GM18909 (cell line): Measurements from ENCODE around the gene PLA2R1.

Experiments
- ATAC-seq: cut with Tn5 transposase; IDR thresholded peaks from one replicate; pipeline ENCODE4 v1.9.1; 2021; ENCODE audit warnings: mild to moderate bottlenecking; ENCODE audit not compliant: unreplicated experiment, poor library complexity

Gene PLA2R1

DNA sequence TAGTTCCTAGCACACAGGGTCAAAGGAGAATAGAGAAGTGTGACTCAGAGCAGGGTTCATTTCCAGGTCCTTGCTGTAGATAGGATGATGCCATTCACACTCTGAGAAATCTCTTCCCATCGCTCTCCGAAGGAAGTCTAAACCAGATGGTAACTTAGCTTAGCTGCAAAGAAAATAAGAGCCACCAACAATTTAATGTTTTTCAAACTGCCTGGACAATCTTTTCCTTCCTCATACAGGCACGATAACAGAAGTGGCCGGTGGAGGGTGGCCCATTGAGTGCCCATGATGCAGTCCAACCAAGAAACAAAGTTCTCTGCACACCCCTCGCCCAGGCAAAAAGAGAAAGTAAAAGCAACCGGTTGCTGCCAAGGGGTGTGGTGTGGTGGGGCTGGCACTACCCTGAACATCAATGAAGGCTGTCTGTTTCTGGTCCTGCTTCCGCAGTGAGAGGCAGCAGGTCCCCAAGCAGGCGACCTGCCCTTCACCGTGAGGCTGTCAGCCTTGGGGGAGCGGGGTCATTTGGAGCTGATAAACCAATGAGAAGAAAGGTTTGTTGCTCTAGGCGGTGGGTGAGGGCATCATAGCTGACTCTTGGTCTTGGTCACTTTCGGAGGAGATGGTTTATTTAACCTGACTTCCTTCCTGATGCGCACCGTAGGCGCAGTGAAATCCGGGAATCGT, 158.8 kb downstream of the PLA2R1 start:
- ATAC-seq: peak; percentile 41

DNA sequence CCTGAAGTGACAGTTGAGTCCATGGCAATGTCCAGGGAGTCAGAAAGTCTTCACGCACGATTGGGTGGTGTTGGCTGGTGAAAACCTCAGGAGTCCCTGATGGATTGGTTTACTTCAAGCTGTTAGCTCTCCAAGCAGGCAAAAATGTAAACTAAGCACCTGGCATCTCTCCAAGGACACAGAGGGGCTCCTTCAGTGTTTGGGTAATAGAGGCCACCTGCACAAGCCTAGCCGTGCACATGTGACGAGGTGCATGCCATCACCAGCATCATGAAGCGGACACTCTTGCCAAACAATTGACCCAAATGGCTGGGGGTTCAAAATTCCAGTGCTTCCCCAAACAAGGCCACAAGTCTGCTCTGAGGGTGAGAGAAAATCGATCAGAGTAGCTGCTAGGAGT, 159.7 kb downstream of the PLA2R1 start:
- no peak for ATAC-seq

DNA sequence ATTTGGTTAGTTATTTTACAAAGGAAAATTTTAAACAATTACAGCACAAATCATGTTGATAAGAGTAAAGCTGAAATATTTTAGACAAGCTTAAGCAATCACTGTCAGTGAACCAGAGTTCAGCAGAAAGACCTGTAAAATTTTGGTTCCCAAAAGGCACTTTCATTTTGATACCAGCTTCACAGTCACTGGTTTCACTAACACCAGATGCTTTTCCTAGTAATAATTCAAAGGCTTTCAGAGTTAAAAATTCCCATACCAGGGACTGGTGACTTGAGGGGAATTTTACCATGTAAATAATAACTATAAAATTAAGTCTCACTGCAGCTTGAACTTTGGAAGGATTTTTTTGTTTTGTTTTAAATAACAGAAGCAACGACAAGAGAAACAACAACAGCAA, 162.1 kb downstream of the PLA2R1 start:
- ATAC-seq: no peak

DNA sequence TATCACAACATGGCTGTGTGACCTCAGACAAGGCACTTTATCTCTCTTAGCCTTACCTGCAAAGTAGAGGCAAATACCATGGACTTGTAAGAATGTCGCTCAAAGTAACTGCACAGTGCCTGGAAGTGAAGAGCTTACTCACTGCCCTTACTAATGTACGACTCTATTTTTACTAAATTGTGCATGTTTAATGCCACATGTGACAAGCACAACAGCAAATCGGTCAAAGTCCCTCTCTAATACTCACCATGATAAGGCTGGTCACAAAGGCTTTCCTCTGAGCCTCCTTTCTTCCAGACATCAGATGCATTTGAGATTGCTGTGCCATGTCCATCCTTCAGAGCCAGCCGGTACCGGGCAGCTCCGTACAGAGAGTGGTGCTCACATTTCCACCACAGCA, 164.0 kb downstream of the PLA2R1 start:
- no peak for ATAC-seq

DNA sequence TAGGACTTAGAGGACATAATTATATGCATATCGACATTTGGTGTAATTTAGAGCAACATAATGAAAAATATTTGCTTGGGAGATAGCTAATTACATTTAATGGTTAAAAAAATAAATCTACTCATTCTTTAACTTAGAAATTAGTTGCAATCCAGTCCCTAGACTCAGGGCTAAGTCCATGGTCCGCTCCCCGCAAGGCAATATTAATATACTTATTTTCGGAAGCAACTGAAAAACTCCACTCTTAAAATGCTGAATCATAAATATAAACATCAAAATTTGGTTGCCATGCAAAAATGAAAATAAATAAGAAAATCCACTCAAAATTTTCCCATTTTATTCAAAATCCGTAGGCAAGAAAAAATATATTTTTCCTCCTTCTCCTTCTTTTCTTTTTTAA, 164.7 kb downstream of the PLA2R1 start:
- no peak for ATAC-seq

DNA sequence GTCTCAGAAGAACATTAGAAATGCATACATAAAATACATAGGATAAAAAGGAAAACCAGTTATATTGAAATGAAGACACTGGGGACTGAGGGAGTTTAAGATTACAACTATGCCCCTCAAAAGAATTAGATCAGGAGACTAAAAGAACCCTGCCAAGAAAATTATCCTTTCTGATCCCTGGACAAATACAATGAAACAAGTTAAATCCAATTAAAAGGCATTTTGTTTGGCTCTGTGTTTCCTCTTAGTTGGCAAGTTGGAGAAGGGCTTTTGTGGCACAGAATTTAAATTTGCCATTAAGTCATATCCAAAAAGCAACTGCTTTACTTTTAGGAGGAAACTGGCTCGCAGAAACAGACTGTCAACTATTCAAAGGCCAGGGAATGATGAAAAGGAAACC, 165.3 kb downstream of the PLA2R1 start:
- ATAC-seq: no peak

DNA sequence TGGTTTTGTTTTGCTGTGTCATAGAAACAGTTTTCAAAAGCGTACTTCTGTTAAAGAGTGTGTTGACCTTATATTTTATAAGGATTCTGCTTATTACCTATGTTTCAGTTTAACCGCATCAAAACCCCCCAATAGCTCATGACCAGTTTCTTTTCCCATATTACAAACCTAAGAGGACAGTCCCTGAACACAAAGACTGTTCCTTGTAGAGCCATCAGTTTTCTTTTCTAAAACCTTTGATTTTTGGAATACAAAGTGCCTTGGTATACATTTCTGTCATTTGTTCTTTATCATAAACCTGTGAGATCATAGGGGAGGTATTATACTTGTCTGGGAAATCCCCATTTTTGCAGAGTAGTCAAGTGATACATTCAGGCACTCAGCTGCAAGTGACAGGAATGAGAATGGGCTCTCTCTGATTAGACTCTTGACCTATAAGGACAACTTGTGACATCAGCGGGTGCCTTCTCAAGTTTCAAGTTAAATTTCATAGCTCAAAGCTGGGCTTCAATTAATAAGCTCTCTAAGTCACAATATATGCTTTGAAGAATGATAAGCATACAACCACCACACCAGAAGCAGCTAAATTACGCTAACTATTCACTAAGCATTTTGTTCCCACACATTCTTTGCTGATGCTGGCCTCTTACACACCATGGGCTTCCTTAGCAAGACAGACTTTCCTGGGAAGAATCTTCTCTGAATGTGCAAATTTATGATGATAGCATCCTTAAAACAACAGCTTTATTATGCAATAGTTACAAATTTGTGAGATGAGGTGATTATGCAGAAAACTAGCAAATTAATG, 167.0 kb downstream of the PLA2R1 start:
- ATAC-seq: peak; percentile 53

DNA sequence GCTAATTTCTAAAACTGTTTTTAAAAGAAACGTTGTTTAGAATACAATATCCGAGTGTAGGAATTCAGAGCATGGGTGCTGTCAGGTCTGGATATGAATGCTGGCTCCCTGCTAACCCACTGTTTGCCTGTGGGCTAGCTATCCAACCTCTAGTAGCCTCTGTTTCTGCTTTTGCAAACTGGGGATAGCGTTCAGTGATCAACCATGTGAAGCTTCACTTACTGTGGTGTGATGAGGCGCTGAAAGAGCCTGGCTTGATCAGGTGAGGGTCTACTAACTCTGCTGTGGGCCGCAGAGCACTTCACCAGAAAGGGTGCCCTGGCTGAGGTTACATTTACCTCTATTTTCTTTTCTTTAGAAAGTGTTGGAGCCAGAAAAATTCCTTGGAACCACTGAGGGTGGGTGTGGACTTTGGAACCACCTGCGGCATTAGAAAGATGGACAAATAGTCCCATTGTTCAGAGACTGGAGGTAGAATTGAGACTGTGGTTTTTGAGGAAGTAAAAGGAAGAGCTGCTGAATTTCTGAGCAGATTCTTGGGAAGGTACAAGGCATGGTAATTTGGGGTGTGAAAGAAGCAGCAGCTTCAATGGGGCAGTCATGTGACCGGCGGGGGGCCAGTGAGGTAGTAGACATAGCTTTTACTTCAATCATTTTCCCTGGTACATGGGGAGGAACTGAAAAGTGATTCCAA, 168.1 kb downstream of the PLA2R1 start:
- no peak for ATAC-seq

DNA sequence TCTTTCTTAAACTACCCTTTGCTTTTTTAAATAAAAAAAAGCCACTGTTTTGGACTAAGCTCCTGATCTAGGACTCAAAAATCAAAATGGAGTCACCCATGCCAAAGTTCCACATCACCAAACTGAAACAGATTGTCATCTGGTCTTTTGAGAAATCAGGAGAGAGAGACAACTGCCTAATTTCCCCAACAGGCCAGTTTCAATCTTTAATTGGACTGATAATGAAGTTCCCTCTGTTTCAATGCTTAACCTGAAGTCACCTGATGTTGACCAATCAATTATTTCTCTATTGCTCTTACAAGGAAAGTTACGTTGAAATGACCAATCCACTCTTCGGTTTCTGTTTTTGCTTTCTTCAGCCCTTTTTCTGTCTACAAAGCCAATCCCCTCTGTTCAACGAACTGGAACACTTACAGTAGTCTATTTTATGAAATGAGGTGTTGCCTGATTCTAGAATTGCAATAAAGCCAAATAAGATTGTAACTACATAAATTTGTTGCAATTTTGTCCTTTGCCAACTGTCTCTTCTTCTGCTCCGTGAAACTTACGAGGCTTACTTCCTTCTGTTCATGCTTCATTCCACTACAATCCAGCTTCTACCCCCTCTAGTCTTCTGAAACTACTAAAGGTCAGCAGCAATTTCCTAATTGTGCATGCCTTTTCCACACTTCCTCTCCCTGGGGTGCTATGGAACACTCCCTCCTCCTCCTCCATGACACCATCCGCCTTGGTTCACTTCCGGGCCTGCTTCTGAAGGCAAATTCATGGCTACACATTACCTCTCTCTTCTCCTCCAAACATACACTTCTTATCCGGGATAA, 169.2 kb downstream of the PLA2R1 start:
- ATAC-seq: no peak

DNA sequence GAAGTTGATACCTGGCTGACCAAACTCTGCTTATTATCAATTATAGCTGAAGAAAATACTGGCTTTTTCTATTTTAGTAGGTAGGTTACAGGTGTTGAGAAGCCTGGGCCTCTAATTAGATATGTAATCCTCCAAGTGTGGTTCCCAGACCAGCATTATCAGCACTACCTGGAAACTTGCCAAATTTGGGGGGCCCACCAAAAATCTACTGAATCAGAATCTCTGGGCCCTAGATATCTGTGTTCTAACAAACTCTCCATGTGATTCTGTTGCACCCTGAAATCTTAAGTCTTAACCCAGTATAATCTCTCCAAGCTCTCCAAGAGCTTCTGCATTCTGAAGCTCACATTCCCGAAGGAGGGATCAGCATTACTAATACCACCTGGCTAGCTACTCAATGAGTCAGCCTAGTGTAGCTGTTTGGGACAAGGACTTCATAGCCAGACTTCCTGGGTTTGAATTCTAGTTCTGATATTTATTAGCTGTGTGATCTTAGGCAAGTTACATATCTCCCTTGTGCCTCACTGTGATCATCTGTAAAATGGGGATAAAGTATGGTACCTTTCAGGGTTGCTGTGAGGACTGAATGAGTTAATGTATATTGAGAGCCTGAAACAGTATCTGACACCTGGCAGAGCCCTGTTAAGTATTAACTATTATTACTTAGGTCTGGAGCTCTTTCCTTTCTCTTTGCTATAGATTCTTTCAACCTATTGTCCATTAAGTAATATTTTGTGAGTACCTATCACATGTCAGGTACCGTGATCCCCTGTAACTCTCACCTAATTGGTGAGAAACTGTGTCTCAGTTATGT, 170.3 kb downstream of the PLA2R1 start:
- peak; percentile 34 for ATAC-seq

DNA sequence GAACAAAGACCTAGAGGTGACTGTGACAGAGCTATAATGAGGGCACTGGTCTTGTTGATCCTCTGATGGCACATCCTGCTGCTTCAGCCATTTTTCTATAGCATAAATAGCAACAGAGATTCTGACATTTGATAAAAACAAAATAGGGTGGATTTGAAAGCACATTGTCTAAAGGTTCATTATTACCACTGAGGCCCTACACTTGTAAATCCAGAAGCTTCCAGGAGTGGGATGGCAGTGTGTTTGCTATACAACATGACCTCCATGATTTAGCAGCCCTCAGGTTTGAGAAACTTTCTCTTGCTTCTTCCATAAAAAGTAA, 171.2 kb downstream of the PLA2R1 start:
- no peak for ATAC-seq

DNA sequence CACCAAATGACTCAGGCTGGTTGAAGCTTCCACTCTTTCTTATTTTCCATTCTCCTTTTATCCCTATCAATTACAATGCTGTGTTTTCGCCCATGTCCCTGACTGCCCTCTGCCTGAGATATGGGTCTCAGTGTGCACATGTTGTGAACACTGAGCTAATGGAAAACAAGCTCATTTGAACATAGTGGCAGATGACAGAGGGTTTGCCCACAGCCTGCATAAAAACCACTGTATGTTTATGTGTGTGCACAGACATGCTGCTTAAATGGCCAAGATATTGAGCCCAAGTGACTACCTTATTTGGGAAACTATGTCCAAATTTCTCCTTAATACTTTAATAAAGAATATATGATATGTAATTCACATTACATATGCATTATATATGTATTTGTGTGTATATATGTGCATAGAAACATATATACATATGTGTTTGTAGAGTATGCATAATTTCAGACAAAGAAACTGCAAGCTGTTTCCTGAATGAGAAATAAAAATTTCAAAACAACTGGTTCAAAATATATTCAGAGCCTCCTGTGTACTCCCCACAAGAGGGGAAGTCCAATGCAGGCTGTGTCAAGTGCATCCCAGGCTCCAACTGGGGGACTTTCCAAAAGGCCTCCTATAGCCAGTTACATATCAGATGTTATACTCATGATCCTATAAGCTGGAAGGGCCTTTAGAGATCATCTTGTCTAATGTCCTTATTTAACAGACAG, 171.7 kb downstream of the PLA2R1 start:
- ATAC-seq: peak; percentile 39

DNA sequence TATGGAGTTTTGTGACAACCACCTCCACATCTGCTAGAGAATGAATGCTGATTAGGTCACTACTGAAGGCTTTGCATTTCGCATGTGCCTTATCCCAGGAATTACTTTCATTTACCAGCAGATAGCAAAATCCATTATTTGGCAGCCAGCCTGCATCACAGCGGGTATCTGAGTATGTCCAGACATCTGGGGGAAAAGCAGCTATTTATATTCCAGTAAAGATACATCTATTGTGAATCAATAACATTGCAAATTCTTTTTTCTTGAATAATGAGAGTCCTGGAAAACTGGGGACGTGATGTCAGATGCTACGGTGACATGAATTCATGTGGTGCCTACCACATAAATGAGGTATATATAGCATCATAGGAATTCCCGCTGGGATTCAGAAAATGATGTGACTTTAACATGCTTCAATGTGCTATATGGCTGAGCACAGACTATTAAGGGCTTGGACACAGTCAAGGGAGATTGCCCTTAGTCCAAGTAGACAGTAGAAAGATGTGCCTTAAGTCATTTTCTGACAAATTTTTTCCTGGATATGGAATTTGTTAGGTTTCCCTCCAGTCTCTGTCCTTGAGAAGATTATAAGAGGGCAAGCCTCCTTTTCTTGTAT, 180.2 kb downstream of the PLA2R1 start:
- ATAC-seq: no peak
